PC-3 (cell line): ENCODE results near the gene ZC2HC1B. TPM values are rescaled to one million over a fixed set of nuclear protein-coding genes. Genes with fewer than 3 reads are reported as not detected.

Experiments used
- ATAC-seq: fragments of 200-7000 bp; cut with Tn5 transposase; 2 replicates; pipeline ENCODE4 v1.9.1; 2020; ENCODE audit warnings: mild to moderate bottlenecking, moderate library complexity
- BruUV-seq: library from RNA; stranded (reverse); fragments of 400-500 nt; replicated peaks from 2 replicates; lab custom pipeline; 2021; lab: Mats Ljungman, UMichigan
- CTCF ChIA-PET: fragments of 300-600 bp; sonication (Branson Sonifier 250); formaldehyde crosslinking; loops from one replicate; lab custom pipeline; 2022; ENCODE audit warnings: antibody characterized with exemption; lab: Charles Lee
- POLR2A ChIA-PET: fragments of 300-600 bp; sonication (Branson Sonifier 250); formaldehyde crosslinking; loops from one replicate; lab custom pipeline; 2022; ENCODE audit warnings: antibody characterized with exemption; ENCODE audit not compliant: unreplicated experiment; lab: Charles Lee
- DNase-seq: peaks from one replicate; pipeline ENCODE4 v3.0.0-alpha.2; 2015
- H2AFZ ChIP-seq: fragments of 300-600 bp; sonication (generic); 2 replicates; pipeline ENCODE4 v1.6.0; 2016; ENCODE audit warnings: antibody characterized with exemption, low read length
- H3F3A ChIP-seq: fragments of 300-600 bp; sonication (generic); one replicate; pipeline ENCODE4 v1.6.0; 2017; ENCODE audit warnings: antibody characterized with exemption, low read length, control low read depth, mild to moderate bottlenecking; ENCODE audit not compliant: unreplicated experiment
- H3K27ac ChIP-seq: fragments of 300-600 bp; sonication (generic); 2 replicates; pipeline ENCODE4 v1.5.1; 2016; ENCODE audit warnings: mild to moderate bottlenecking, low read length
- H3K27me3 ChIP-seq: fragments of 300-600 bp; sonication (generic); 2 replicates; pipeline ENCODE4 v1.6.1; 2016; ENCODE audit warnings: low read length, mixed read lengths
- H3K36me3 ChIP-seq: fragments of 300-600 bp; sonication (generic); 2 replicates; pipeline ENCODE4 v1.6.1; 2016; ENCODE audit warnings: low read depth, mixed run types, low read length, mixed read lengths
- H3K4me1 ChIP-seq: fragments of 300-600 bp; sonication (generic); 2 replicates; pipeline ENCODE4 v1.5.1; 2016; ENCODE audit warnings: low read length; ENCODE audit not compliant: insufficient read depth
- H3K4me2 ChIP-seq: fragments of 300-600 bp; sonication (generic); 2 replicates; pipeline ENCODE4 v1.6.0; 2016; ENCODE audit warnings: low read length
- H3K4me3 ChIP-seq: fragments of 300-600 bp; sonication (generic); 2 replicates; pipeline ENCODE4 v1.5.1; 2016; ENCODE audit warnings: mild to moderate bottlenecking, low read length, mixed read lengths
- H3K79me2 ChIP-seq: fragments of 300-600 bp; sonication (generic); 2 replicates; pipeline ENCODE4 v1.6.1; 2017; ENCODE audit warnings: low read length, mixed read lengths
- H3K9ac ChIP-seq: fragments of 300-600 bp; sonication (generic); 2 replicates; pipeline ENCODE4 v1.6.0; 2016; ENCODE audit warnings: mild to moderate bottlenecking, low read length
- H3K9me2 ChIP-seq: fragments of 300-600 bp; sonication (generic); replicated peaks from 2 replicates; pipeline ENCODE4 v1.6.1; 2016; ENCODE audit warnings: mixed run types, low read length, mixed read lengths
- H3K9me3 ChIP-seq: fragments of 300-600 bp; sonication (generic); 2 replicates; pipeline ENCODE4 v1.6.1; 2016; ENCODE audit warnings: low read length, mixed read lengths
- H4K20me1 ChIP-seq: fragments of 300-600 bp; sonication (generic); 2 replicates; pipeline ENCODE4 v1.6.1; 2016; ENCODE audit warnings: low read length, mixed read lengths
- EZH2 ChIP-seq: fragments of 300-600 bp; sonication (generic); IDR thresholded peaks from one replicate; pipeline ENCODE4 v1.6.1; 2017; ENCODE audit warnings: antibody characterized with exemption, mild to moderate bottlenecking, low read length; ENCODE audit not compliant: unreplicated experiment
- EZH2phosphoT487 ChIP-seq: fragments of 300-600 bp; sonication (generic); IDR thresholded peaks from 2 replicates; pipeline ENCODE4 v1.6.1; 2018; ENCODE audit warnings: mild to moderate bottlenecking, antibody characterized with exemption, low read length, borderline replicate concordance
- intact Hi-C: fragments of 100-400 bp; cut with micrococcal nuclease; formaldehyde crosslinking; loops from 2 replicates; pipeline ENCODE4 v1.9.0; 2023
- total RNA-seq: library from RNA; depleted of rRNA; stranded (reverse); fragments of >200 nt; gene quantifications from 2 replicates; pipeline ENCODE4 v1.2.3, GENCODE V29; 2014
- TF ChIP-seq, protein P1 (sequence below): fragments of 300-600 bp; sonication (generic); conservative IDR thresholded peaks from 2 replicates; pipeline ENCODE4 v1.5.1; 2017; ENCODE audit warnings: antibody characterized with exemption, low read depth, mild to moderate bottlenecking, low read length

Gene ZC2HC1B
- total RNA-seq, 1 experiment from 2014 or later, result not detected

DNA sequence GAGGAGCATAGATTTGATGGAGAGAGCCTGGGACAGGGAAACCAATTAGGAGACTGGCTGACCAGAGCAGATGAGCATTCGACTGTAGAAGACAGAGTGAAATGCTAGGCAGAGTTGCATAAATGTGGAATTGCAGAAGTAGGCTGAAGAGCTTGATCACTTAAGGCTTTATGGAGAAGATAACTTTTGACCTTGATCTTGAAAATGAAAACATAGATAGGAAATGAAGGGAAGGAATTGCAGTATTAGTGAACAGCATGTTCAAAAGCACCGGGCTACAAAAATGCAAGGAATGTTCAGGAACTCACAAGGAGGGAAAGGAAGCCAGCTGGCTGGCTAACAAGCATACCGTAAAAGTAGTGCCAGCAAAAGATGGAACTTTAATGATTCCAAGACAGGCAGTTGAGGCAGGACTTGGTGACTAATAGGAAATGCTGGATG lies 41.7 kb upstream of the ZC2HC1B start:
- H3K9me3 ChIP-seq, result no peaks in the 10 kb centered on the region
- H3K9ac ChIP-seq, result no peak overlapping the region
- H3K27me3 ChIP-seq, result no peaks in the 10 kb centered on the region
- H3K36me3 ChIP-seq, result no peaks in the 10 kb centered on the region
- intact Hi-C loops, result no loop called here
- TF ChIP-seq, protein P1, sequence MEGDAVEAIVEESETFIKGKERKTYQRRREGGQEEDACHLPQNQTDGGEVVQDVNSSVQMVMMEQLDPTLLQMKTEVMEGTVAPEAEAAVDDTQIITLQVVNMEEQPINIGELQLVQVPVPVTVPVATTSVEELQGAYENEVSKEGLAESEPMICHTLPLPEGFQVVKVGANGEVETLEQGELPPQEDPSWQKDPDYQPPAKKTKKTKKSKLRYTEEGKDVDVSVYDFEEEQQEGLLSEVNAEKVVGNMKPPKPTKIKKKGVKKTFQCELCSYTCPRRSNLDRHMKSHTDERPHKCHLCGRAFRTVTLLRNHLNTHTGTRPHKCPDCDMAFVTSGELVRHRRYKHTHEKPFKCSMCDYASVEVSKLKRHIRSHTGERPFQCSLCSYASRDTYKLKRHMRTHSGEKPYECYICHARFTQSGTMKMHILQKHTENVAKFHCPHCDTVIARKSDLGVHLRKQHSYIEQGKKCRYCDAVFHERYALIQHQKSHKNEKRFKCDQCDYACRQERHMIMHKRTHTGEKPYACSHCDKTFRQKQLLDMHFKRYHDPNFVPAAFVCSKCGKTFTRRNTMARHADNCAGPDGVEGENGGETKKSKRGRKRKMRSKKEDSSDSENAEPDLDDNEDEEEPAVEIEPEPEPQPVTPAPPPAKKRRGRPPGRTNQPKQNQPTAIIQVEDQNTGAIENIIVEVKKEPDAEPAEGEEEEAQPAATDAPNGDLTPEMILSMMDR, result no peak
- TF ChIP-seq EZH2phosphoT487 (no peak), EZH2 (no peak)
- ChIA-PET CTCF (no interaction called here), POLR2A (no interaction called here)
- no peak overlapping the region for H3K4me3 ChIP-seq
- H4K20me1 ChIP-seq, result no peaks in the 10 kb centered on the region
- no peaks in the 10 kb centered on the region for H3K9me2 ChIP-seq
- H3F3A ChIP-seq, result no peaks in the 10 kb centered on the region
- no peak for DNase-seq
- no TSS peak for BruUV-seq
- H3K4me1 ChIP-seq, result peaks cover 16% of the 10 kb centered on the region
- ATAC-seq, result no peak
- H3K4me2 ChIP-seq, result no peak overlapping the region
- H3K79me2 ChIP-seq, result no peaks in the 10 kb centered on the region
- H2AFZ ChIP-seq, result no peak overlapping the region
- no peak overlapping the region for H3K27ac ChIP-seq

DNA sequence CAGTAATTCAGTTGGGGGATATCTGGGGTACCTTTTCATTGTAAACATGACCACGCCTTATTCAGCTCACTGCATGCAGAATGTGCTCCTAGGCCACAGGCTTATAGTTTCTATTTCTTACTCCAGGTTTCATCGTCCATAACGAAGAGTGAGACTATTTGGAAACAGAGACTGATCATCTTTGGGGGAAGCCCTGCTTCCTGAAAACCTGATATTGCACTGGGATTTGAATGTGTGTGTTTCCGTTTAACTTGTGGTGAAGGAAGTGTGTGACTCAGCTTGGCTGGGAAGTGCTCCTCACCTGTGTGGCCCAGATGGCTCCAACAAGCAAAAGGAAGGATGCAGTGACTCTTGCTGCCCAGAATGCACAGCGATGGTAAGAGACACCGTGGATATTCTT lies 40.7 kb upstream of the ZC2HC1B start:
- peak; percentile 90 for ATAC-seq
- Histone ChIP-seq H3K9me3 (no peaks in the 10 kb centered on the region), H3K4me3 (no peak overlapping the region), H3K4me1 (peaks cover 16% of the 10 kb centered on the region), H3K79me2 (no peaks in the 10 kb centered on the region), H3F3A (no peaks in the 10 kb centered on the region), H3K4me2 (no peak overlapping the region), H3K27me3 (no peaks in the 10 kb centered on the region), H4K20me1 (no peaks in the 10 kb centered on the region), H3K9ac (no peak overlapping the region), H3K27ac (no peak overlapping the region), H3K36me3 (no peaks in the 10 kb centered on the region), H2AFZ (no peak overlapping the region), H3K9me2 (no peaks in the 10 kb centered on the region)
- intact Hi-C loops, result no loop called here
- peak; percentile 69 for DNase-seq
- POLR2A ChIA-PET, result interaction anchor here (0.6 kb wide), 1 partner anchor 25 kb away, joined by 3 read pairs; no protein-coding TSS in a partner anchor
- BruUV-seq, result no TSS peak
- TF ChIP-seq EZH2phosphoT487, result no peak
- TF ChIP-seq, protein P1, result no peak
- TF ChIP-seq EZH2, result no peak
- CTCF ChIA-PET, result no interaction called here

DNA sequence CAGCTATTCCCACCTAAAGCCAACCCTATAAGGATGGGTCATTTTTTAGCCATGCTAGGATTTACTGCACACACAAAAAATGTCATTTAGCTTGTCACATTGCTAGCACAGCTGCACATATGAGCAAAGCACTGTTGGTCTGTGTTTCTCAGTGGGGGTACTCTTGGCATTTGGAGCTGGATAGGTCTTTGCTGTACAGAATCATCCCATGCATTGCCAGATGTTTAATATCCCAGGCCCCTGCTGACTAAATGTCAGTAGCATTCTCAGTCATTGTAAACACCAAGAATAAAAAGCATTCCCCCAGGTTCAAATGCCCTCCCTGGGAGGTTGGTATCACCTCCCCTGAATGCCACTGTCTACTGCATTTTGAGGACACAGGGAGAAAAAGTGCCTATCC lies 35.7 kb upstream of the ZC2HC1B start:
- DNase-seq, result no peak
- no peak for ATAC-seq
- no TSS peak for BruUV-seq
- Histone ChIP-seq H3F3A (no peaks in the 10 kb centered on the region), H4K20me1 (no peaks in the 10 kb centered on the region), H3K4me1 (peaks cover 5% of the 10 kb centered on the region), H3K9me2 (no peaks in the 10 kb centered on the region), H3K79me2 (no peaks in the 10 kb centered on the region), H3K36me3 (no peaks in the 10 kb centered on the region), H3K4me3 (no peak overlapping the region), H3K9me3 (no peaks in the 10 kb centered on the region), H3K9ac (no peak overlapping the region), H2AFZ (no peak overlapping the region), H3K4me2 (no peak overlapping the region), H3K27ac (no peak overlapping the region), H3K27me3 (no peaks in the 10 kb centered on the region)
- POLR2A ChIA-PET, result no interaction called here
- CTCF ChIA-PET, result interaction anchor here (0.7 kb wide), 1 partner anchor 84 kb away, joined by 3 read pairs; no protein-coding TSS in a partner anchor
- intact Hi-C loops, result no loop called here
- TF ChIP-seq EZH2 (no peak), EZH2phosphoT487 (no peak)
- TF ChIP-seq, protein P1, result no peak
